A549 (cell line): ENCODE data around the gene CACNA1C.

Experiments used
- CTCF ChIP-seq: fragments of >200 bp; sonication (Bioruptor Twin); formaldehyde crosslinking; IDR thresholded peaks from 3 replicates; pipeline ENCODE4 v1.5.1; 2016
- HOXB5 ChIP-seq: fragments of 250-450 bp; sonication (Bioruptor Pico); IDR thresholded peaks from 2 replicates; pipeline ENCODE4 v1.5.0; 2020; ENCODE audit warnings: mild to moderate bottlenecking, moderate library complexity
- JUNB ChIP-seq: fragments of >200 bp; sonication (Bioruptor Twin); formaldehyde crosslinking; IDR thresholded peaks from 2 replicates; pipeline ENCODE4 v1.6.1; 2016
- POLR2A ChIP-seq: IDR thresholded peaks from 2 replicates; pipeline ENCODE4 v1.6.1; 2012; ENCODE audit warnings: mild to moderate bottlenecking, low read length
- RNF2 ChIP-seq: fragments of 200-600 bp; sonication (generic); IDR thresholded peaks from 2 replicates; pipeline ENCODE4 v1.6.1; 2016; ENCODE audit warnings: low read depth, mild to moderate bottlenecking, antibody characterized with exemption, moderate library complexity, borderline replicate concordance
- SMC3 ChIP-seq: fragments of >200 bp; sonication (Bioruptor Twin); formaldehyde crosslinking; IDR thresholded peaks from 3 replicates; pipeline ENCODE4 v1.6.1; 2018; ENCODE audit warnings: inconsistent platforms
- TF ChIP-seq, protein P1 (sequence below): IDR thresholded peaks from 2 replicates; pipeline ENCODE4 v1.6.1; 2012; ENCODE audit warnings: low read depth, borderline replicate concordance
- TF ChIP-seq, protein P2 (sequence below): fragments of 200-600 bp; sonication (generic); IDR thresholded peaks from 2 replicates; pipeline ENCODE4 v1.6.1; 2016; ENCODE audit warnings: antibody characterized with exemption, mild to moderate bottlenecking, moderate library complexity

- no peak for TF ChIP-seq CTCF
- no peak for TF ChIP-seq RNF2
- no peak for TF ChIP-seq SMC3
- TF ChIP-seq, protein P1, sequence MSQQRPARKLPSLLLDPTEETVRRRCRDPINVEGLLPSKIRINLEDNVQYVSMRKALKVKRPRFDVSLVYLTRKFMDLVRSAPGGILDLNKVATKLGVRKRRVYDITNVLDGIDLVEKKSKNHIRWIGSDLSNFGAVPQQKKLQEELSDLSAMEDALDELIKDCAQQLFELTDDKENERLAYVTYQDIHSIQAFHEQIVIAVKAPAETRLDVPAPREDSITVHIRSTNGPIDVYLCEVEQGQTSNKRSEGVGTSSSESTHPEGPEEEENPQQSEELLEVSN, result no peak
- TF ChIP-seq JUNB, result no peak
- TF ChIP-seq HOXB5 (CRISPR knock-in tag), result no peak
- TF ChIP-seq, protein P2, sequence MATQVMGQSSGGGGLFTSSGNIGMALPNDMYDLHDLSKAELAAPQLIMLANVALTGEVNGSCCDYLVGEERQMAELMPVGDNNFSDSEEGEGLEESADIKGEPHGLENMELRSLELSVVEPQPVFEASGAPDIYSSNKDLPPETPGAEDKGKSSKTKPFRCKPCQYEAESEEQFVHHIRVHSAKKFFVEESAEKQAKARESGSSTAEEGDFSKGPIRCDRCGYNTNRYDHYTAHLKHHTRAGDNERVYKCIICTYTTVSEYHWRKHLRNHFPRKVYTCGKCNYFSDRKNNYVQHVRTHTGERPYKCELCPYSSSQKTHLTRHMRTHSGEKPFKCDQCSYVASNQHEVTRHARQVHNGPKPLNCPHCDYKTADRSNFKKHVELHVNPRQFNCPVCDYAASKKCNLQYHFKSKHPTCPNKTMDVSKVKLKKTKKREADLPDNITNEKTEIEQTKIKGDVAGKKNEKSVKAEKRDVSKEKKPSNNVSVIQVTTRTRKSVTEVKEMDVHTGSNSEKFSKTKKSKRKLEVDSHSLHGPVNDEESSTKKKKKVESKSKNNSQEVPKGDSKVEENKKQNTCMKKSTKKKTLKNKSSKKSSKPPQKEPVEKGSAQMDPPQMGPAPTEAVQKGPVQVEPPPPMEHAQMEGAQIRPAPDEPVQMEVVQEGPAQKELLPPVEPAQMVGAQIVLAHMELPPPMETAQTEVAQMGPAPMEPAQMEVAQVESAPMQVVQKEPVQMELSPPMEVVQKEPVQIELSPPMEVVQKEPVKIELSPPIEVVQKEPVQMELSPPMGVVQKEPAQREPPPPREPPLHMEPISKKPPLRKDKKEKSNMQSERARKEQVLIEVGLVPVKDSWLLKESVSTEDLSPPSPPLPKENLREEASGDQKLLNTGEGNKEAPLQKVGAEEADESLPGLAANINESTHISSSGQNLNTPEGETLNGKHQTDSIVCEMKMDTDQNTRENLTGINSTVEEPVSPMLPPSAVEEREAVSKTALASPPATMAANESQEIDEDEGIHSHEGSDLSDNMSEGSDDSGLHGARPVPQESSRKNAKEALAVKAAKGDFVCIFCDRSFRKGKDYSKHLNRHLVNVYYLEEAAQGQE, result no peak
- TF ChIP-seq POLR2A, result no peak
Observed at GRCh38 chr12:2003676-2004112, 49.1 kb upstream of the CACNA1C start.
